Tibial nerve (tissue), 3 donors: ENCODE data around the gene GOLGA8R.
"Not testable (repeated sequence)": the region's sequence is repeated elsewhere in the genome, so short reads cannot be mapped to it uniquely, and the experiment has no call there.

Experiments
- POLR2A ChIP-seq, 2 donors: fragments of 450-650 bp; IDR thresholded peaks; one replicate each; pipeline ENCODE4 v1.6.1; 2017; ENCODE audit warnings: antibody characterized with exemption in 2 of 2, mild to moderate bottlenecking in 2 of 2, moderate library complexity in 2 of 2
- TF ChIP-seq, protein P1 (sequence below), 5 experiments: fragments of 200-600 bp in 3 of 5; fragments of 450-650 bp in 2 of 5; sonication (generic) in 3 of 5; IDR thresholded peaks; one replicate each; pipeline ENCODE4 v1.5.1; 2016 to 2019; ENCODE audit warnings: antibody characterized with exemption in 5 of 5, mild to moderate bottlenecking in 3 of 5, moderate library complexity in 2 of 5

DNA sequence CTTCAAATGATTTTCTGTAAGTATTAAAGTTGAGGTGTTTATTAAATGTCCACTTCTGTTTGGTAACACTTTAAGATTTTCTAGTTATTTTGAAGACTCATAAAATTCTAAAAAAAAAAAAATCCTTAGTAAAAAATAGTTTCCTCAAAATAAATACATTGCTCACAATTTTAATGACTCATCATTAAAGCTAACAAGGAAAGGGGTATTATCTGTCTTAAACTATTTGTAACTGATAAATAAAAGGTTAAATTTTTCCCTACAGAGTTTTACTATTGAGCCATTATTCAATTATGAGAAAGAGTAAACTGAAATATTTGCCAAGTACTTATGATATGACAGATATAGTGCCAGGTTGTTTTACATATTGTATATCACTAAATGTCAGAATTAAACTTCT is 38.6 kb upstream of the GOLGA8R start:
- not testable (repeated sequence) for TF ChIP-seq POLR2A (IDR thresholded peaks at IDR 0.05)
- TF ChIP-seq, protein P1, sequence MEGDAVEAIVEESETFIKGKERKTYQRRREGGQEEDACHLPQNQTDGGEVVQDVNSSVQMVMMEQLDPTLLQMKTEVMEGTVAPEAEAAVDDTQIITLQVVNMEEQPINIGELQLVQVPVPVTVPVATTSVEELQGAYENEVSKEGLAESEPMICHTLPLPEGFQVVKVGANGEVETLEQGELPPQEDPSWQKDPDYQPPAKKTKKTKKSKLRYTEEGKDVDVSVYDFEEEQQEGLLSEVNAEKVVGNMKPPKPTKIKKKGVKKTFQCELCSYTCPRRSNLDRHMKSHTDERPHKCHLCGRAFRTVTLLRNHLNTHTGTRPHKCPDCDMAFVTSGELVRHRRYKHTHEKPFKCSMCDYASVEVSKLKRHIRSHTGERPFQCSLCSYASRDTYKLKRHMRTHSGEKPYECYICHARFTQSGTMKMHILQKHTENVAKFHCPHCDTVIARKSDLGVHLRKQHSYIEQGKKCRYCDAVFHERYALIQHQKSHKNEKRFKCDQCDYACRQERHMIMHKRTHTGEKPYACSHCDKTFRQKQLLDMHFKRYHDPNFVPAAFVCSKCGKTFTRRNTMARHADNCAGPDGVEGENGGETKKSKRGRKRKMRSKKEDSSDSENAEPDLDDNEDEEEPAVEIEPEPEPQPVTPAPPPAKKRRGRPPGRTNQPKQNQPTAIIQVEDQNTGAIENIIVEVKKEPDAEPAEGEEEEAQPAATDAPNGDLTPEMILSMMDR (IDR thresholded peaks at IDR 0.05) = not testable (repeated sequence)
